OCI-LY7 (cell line): Measurements from ENCODE around the gene RIPK4. TPM values are rescaled to one million over a fixed set of nuclear protein-coding genes. Genes with fewer than 3 reads are reported as not detected.

Experiments used
- BruUV-seq: library from RNA; stranded (reverse); fragments of 400-500 nt; replicated peaks from 2 replicates; lab custom pipeline; 2021; lab: Mats Ljungman, UMichigan
- CTCF ChIA-PET: fragments of 300-600 bp; sonication (Branson Sonifier 250); formaldehyde crosslinking; loops from one replicate; lab custom pipeline; 2022; ENCODE audit warnings: antibody characterized with exemption; ENCODE audit not compliant: unreplicated experiment; lab: Charles Lee
- POLR2A ChIA-PET: fragments of 300-600 bp; sonication (Branson Sonifier 250); formaldehyde crosslinking; loops from one replicate; lab custom pipeline; 2022; ENCODE audit warnings: antibody characterized with exemption; lab: Charles Lee
- DNase-seq: peaks from one replicate; pipeline ENCODE4 v3.0.0-alpha.2; 2015; ENCODE audit warnings: low spot score
- H2AFZ ChIP-seq: fragments of 200-600 bp; sonication (generic), shearing (Covaris generic); 2 replicates; pipeline ENCODE4 v1.6.1; 2014; ENCODE audit warnings: mild to moderate bottlenecking, antibody characterized with exemption, low read length, moderate library complexity
- H3K27ac ChIP-seq: fragments of 200-600 bp; sonication (generic); 2 replicates; pipeline ENCODE4 v1.5.1; 2014; ENCODE audit warnings: mixed run types, low read depth, mild to moderate bottlenecking, moderate library complexity, low read length, inconsistent platforms; ENCODE audit not compliant: poor library complexity, severe bottlenecking
- H3K36me3 ChIP-seq: fragments of 200-600 bp; sonication (generic); 2 replicates; pipeline ENCODE4 v1.6.1; 2014; ENCODE audit warnings: mild to moderate bottlenecking, antibody characterized with exemption, low read length, moderate library complexity, mixed read lengths; ENCODE audit not compliant: insufficient read depth
- H3K4me1 ChIP-seq: fragments of 200-600 bp; sonication (generic); 2 replicates; pipeline ENCODE4 v1.5.1; 2014; ENCODE audit warnings: mild to moderate bottlenecking, low read length; ENCODE audit not compliant: insufficient read depth, poor library complexity, severe bottlenecking
- H3K4me2 ChIP-seq: fragments of 200-600 bp; sonication (generic); 2 replicates; pipeline ENCODE4 v1.6.1; 2014; ENCODE audit warnings: mild to moderate bottlenecking, low read length
- H3K4me3 ChIP-seq: fragments of 200-600 bp; sonication (generic); 2 replicates; pipeline ENCODE4 v1.5.1; 2014; ENCODE audit warnings: mild to moderate bottlenecking, low read depth, low read length; ENCODE audit not compliant: poor library complexity, severe bottlenecking
- H3K79me2 ChIP-seq: fragments of 200-600 bp; sonication (generic); 2 replicates; pipeline ENCODE4 v1.6.1; 2016; ENCODE audit warnings: low read depth, mild to moderate bottlenecking, low read length, moderate library complexity, mixed read lengths; ENCODE audit not compliant: insufficient read depth
- H3K9me2 ChIP-seq: fragments of 200-600 bp; sonication (generic); 2 replicates; pipeline ENCODE4 v1.6.1; 2016; ENCODE audit warnings: mild to moderate bottlenecking, low read length, mixed read lengths; ENCODE audit not compliant: insufficient read depth
- H3K9me3 ChIP-seq: fragments of 200-600 bp; sonication (generic); 2 replicates; pipeline ENCODE4 v1.6.1; 2014; ENCODE audit warnings: mild to moderate bottlenecking, mixed run types, low read length, mixed read lengths
- H4K20me1 ChIP-seq: fragments of 200-600 bp; sonication (generic); 2 replicates; pipeline ENCODE4 v1.6.1; 2014; ENCODE audit warnings: mild to moderate bottlenecking, antibody characterized with exemption, low read length, moderate library complexity, mixed read lengths; ENCODE audit not compliant: insufficient read depth
- EZH2phosphoT487 ChIP-seq: fragments of 200-600 bp; sonication (generic); IDR thresholded peaks from 2 replicates; pipeline ENCODE4 v1.6.1; 2018; ENCODE audit warnings: low read depth, borderline replicate concordance, mild to moderate bottlenecking, mixed run types, antibody characterized with exemption, low read length, moderate library complexity, mixed read lengths
- intact Hi-C: fragments of 100-400 bp; cut with micrococcal nuclease; formaldehyde crosslinking; loops from one replicate; pipeline ENCODE4 v1.10.0; 2022; ENCODE audit not compliant: unreplicated experiment
- total RNA-seq, 2 experiments: library from RNA; depleted of rRNA in 1 of 2; stranded (reverse); fragments of >200 nt in 1 of 2; shearing (Covaris generic) in 1 of 2; gene quantifications; 2 replicates each; pipeline ENCODE4 v1.2.3, GENCODE V29; 2014 to 2022
- TF ChIP-seq, protein P1 (sequence below): fragments of 200-600 bp; sonication (generic); conservative IDR thresholded peaks from 2 replicates; pipeline ENCODE4 v1.5.1; 2014; ENCODE audit warnings: mild to moderate bottlenecking, antibody characterized with exemption, low read length, moderate library complexity, mixed read lengths

The RIPK4 gene
- total RNA-seq, 2 experiments from 2014 or later, result 0.08 to 0.19 TPM

DNA sequence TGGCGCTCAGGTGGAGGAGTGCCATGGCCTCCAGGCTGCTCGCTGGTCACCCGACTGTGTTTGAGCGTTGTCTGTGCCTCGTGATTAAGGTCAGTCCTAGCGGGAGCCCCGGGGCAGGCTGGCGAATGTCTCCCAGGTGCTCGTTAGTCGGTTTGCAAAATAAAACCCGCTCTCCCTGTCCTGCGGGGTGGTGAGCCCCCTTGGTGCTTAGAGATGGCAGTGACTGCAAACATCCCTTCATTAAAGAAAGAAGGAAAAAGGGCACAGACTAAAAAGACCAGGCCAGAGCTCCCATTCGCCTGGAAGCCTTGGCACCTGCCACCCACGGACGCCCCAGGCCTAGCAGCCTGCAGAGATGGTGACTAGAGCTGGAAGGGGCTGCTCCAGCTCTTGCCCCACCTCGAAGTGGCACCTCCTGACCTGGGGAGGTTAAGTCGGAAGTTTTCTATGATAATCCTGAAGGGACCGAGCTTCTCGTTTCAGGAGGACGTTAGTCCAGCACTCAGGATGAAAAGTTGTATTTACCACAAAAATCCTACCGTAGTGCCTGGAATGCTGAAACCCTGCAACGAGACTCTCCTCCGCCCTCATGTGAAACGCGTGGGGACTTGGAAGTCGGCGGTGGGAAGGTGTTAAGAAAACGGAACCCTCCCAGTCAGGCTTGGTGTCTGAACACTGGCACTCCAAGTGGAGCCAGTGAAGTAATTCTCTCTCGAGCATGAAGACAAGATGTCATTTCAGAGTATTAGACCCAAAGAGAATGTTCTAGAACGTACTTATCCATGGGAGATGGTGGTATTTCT lies 24.6 kb downstream of the RIPK4 start:
- H2AFZ ChIP-seq, result no peak overlapping the region
- TF ChIP-seq, protein P1, sequence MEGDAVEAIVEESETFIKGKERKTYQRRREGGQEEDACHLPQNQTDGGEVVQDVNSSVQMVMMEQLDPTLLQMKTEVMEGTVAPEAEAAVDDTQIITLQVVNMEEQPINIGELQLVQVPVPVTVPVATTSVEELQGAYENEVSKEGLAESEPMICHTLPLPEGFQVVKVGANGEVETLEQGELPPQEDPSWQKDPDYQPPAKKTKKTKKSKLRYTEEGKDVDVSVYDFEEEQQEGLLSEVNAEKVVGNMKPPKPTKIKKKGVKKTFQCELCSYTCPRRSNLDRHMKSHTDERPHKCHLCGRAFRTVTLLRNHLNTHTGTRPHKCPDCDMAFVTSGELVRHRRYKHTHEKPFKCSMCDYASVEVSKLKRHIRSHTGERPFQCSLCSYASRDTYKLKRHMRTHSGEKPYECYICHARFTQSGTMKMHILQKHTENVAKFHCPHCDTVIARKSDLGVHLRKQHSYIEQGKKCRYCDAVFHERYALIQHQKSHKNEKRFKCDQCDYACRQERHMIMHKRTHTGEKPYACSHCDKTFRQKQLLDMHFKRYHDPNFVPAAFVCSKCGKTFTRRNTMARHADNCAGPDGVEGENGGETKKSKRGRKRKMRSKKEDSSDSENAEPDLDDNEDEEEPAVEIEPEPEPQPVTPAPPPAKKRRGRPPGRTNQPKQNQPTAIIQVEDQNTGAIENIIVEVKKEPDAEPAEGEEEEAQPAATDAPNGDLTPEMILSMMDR, result no peak
- no peak for TF ChIP-seq EZH2phosphoT487
- no peak overlapping the region for H3K27ac ChIP-seq
- H3K79me2 ChIP-seq, result no peaks in the 10 kb centered on the region
- ChIA-PET POLR2A (no interaction called here), CTCF (no interaction called here)
- H3K9me2 ChIP-seq, result no peaks in the 10 kb centered on the region
- H3K9me3 ChIP-seq, result no peaks in the 10 kb centered on the region
- H3K36me3 ChIP-seq, result no peaks in the 10 kb centered on the region
- no peak overlapping the region for H3K4me2 ChIP-seq
- H4K20me1 ChIP-seq, result no peaks in the 10 kb centered on the region
- intact Hi-C loops, result no loop called here
- H3K4me1 ChIP-seq, result no peaks in the 10 kb centered on the region
- H3K4me3 ChIP-seq, result no peak overlapping the region
- DNase-seq, result no peak
- no TSS peak for BruUV-seq

DNA sequence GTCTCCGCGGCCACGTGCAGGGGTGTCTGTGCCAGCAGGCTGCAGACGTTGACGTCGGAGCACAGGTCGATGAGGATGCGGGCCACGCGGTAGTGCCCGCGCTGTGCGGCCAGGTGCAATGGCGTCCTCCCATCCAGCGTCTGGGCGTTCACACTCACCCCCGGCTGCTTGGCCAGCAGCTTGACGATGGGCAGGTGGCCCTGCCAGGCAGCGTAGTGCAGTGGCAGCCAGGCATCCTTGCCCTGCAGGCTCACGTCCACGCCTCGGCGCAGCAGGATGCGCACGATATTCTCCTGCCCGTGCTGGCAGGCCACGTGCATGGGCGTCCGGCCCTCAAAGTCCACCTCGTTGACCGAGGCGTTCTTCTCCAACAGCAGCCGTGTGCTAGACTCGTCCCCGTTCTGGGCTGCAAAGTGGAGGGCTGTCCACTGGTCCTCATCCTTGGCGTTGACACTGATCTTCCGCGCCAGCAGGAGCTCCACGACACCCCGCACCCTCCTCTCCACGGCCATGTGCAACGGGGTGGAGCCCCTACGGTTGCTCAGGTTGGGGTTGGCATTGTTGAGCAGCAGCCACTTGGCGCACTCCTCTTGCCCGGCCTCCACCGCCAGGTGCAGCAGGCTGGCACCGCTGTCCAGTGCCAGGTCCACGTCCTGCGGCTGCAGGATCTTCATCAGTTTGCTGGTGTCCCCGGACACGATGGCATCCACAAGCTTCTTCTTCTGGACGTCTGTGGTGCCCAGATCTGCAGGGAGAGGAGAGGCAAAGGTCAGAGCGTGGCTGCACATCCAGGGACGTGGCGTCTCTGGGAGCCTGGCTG lies 25.4 kb downstream of the RIPK4 start:
- no peak for TF ChIP-seq EZH2phosphoT487
- TF ChIP-seq, protein P1, result no peak
- CTCF ChIA-PET, result no interaction called here
- POLR2A ChIA-PET, result no interaction called here

More for the DNA sequence above, 25.4 kb downstream of the RIPK4 start:
- Histone ChIP-seq H3K4me2 (no peak overlapping the region), H3K27ac (no peak overlapping the region), H3K4me1 (no peaks in the 10 kb centered on the region), H3K36me3 (no peaks in the 10 kb centered on the region), H2AFZ (no peak overlapping the region), H3K4me3 (no peak overlapping the region), H3K9me2 (no peaks in the 10 kb centered on the region), H4K20me1 (no peaks in the 10 kb centered on the region), H3K79me2 (no peaks in the 10 kb centered on the region), H3K9me3 (no peaks in the 10 kb centered on the region)
- BruUV-seq, result no TSS peak
- intact Hi-C loops, result no loop called here
- DNase-seq, result no peak
